Measurements from ENCODE around the gene IQCB1. TPM values are rescaled to one million over a fixed set of nuclear protein-coding genes. Genes with fewer than 3 reads are reported as not detected.
A peak's percentile ranks its signal among the peaks of the same experiment; 100 is the strongest.
"Not testable (repeated sequence)": the region's sequence is repeated elsewhere in the genome, so short reads cannot be mapped to it uniquely, and the experiment has no call there.

The IQCB1 gene
- total RNA-seq, 1 donor from 2014 or later = 45.2 TPM

DNA sequence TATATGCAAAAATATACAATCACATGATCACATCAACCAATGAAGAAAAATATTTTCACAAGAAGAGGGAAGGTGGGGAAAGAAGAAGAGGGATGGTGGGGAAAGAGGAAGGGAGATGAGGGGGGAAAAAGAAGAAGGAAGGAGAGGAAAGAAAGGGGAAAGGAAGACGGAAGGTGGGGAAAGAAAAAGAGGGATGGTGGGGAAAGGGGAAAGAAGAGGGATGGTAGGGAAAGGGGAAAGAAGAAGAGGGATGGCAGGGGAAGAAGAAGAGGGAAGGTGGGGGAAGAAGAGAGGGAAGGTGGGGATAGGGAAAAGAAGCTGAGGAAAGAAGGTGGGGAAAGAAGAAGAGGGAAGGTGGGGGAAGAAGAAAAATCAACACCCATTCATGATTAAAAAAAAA, 82.1 kb downstream of the IQCB1 start:
- Mint-ChIP-seq H3K4me3 (no peak overlapping the region), H3K4me1 (ENCODE audit: low read depth) (no peaks in the 10 kb centered on the region), H3K27ac (no peak overlapping the region), H3K36me3 (ENCODE audit: low read depth) (no peaks in the 10 kb centered on the region), H3K9me3 (no peaks in the 10 kb centered on the region), H3K27me3 (ENCODE audit: insufficient read depth) (peaks cover 18% of the 10 kb centered on the region)
- no peak for DNase-seq (ENCODE audit: low spot score)
- intact Hi-C loops (cut with micrococcal nuclease) = no loop called here

DNA sequence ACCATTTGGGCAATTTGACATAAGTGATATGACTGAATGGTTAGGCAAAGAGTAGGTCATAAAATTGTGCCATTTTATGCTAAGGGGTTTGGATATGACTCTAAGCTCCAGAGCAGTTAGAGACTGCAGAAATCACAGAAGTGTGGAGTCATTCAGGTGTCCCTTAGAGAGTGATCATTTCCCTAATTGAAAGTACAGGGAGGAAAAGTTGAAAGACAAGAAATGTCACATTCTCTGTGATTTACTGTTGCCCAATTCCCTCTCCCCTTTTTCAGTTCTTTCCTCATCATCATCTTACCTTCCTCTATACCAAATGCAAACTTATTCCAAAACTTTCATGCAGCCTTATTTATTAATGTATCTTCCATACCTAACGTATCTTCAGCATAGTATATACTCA, 82.6 kb downstream of the IQCB1 start:
- H3K4me3 Mint-ChIP-seq = no peak overlapping the region
- intact Hi-C loops (cut with micrococcal nuclease) = no loop called here

DNA sequence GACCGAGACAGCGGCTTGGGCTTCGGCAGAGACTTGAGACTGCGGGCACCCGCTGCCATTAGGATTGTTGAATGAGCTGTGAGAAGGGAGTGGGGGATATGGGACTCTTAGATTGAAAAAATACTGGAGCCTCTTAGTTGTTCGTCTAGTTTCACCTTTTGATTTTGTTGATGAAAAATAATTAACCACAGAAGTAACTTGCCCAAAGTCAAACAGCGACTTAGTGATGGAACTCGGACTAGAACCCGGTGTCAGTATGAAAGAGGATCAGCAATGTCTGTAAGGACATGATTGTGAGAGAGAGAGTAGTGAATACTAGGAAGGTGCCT, 84.8 kb downstream of the IQCB1 start:
- no peak overlapping the region for H3K27ac Mint-ChIP-seq
- DNase-seq (ENCODE audit: low spot score) = no peak
- H3K4me3 Mint-ChIP-seq = no peak overlapping the region
- H3K36me3 Mint-ChIP-seq (ENCODE audit: low read depth) = no peaks in the 10 kb centered on the region
- peaks cover 12% of the 10 kb centered on the region for H3K27me3 Mint-ChIP-seq (ENCODE audit: insufficient read depth)
- H3K9me3 Mint-ChIP-seq = no peaks in the 10 kb centered on the region
- intact Hi-C loops (cut with micrococcal nuclease) = no loop called here
- H3K4me1 Mint-ChIP-seq (ENCODE audit: low read depth) = peaks cover 5% of the 10 kb centered on the region

More for the DNA sequence above, 82.6 kb downstream of the IQCB1 start:
- Mint-ChIP-seq H3K27ac (no peak overlapping the region), H3K9me3 (no peaks in the 10 kb centered on the region), H3K27me3 (ENCODE audit: insufficient read depth) (peaks cover 18% of the 10 kb centered on the region), H3K36me3 (ENCODE audit: low read depth) (no peaks in the 10 kb centered on the region), H3K4me1 (ENCODE audit: low read depth) (peaks cover 5% of the 10 kb centered on the region)
- DNase-seq (ENCODE audit: low spot score) = no peak

DNA sequence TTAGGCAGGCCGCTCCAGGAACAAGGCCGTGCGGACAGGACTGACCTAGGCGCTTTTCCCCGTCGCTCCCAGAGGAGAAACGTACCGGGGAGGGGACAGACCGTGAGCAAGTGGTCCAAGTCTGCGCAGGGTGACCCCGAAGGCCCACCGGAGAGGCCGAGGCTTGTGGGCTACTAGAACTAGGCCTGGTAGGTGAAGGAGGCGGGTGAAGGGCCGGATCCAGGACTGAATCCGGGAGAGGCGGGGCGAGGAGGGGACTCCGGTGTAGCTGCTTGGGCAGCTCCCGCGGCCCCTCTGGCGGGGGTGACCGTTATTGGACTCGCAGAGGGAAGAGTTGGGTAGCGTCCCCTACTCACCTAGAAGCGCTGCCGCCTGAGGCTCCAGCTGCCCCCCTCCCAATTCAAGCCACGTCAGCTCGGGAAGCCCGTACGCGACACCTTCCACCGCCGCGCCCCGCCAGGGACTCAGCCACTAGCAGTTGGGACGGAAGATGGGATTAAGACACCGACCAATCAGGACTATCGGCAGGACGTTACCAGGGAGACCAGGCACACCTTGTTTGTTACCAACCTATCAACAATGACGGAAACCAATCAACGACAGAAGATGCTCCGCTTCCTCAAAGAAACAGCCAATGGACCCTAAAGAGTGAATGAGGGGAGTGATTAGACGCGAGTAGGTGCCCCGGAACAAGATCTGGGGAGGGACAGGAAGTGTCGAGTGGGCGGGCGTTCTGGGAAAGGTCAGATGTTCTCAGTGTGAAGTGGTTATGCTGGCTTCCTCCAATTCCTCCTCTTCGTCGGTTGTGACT, 85.4 kb downstream of the IQCB1 start, which contains the start of gene GOLGB1:
Gene GOLGB1 (minus strand): TSS at position 466 of the 811 bp plus-strand sequence. CDS start 18,770 bp downstream, outside the sequence.
- Mint-ChIP-seq H3K9me3 (no peaks in the 10 kb centered on the region), H3K4me3 (no peak within 1 kb of the TSS), H3K36me3 (ENCODE audit: low read depth) (no peaks in the 10 kb centered on the region), H3K27ac (no peak within 1 kb of the TSS), H3K27me3 (ENCODE audit: insufficient read depth) (peaks cover 12% of the 10 kb centered on the region), H3K4me1 (ENCODE audit: low read depth) (peaks cover 5% of the 10 kb centered on the region)
- intact Hi-C loops (cut with micrococcal nuclease) = loop anchor here (1.0 to 10.0 kb wide), 13 partner anchors 14 to 1655 kb away; partner anchors contain the start of genes EAF2, FAM162A, GSK3B and HCLS1
- DNase-seq (ENCODE audit: low spot score) = peak; percentile 89

DNA sequence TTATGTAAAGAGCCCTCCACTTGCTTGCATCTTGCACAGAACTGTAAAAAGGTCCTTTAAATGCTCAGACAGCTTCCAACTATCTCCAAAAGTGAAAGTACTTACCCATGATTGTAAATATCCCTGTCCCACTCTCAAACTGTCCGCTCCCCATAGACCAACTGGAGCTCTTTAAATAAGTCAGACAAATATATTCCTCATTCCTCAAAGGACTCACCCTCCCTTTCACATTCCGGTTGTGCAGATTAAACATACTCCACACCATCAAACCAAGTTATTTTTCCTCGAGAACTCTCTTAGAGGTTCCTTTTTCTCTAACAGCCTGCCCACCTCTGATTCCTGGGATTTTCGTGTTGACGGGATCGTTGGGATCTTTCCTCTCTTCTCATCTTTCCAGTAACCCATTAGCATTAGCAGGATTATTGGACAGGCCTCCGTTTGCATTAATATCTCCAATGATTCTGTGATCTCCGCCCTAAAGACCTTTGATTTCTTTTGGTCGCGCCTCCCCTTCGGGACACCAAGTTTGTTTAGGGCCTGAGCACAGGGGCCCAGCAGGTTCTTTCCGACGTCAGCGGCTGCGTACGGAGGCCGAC, 86.1 kb downstream of the IQCB1 start:
- no peak overlapping the region for H3K27ac Mint-ChIP-seq
- peaks cover 12% of the 10 kb centered on the region for H3K27me3 Mint-ChIP-seq (ENCODE audit: insufficient read depth)
- H3K9me3 Mint-ChIP-seq = no peaks in the 10 kb centered on the region
- H3K36me3 Mint-ChIP-seq (ENCODE audit: low read depth) = no peaks in the 10 kb centered on the region
- no peak for DNase-seq (ENCODE audit: low spot score)
- peaks cover 5% of the 10 kb centered on the region for H3K4me1 Mint-ChIP-seq (ENCODE audit: low read depth)
- H3K4me3 Mint-ChIP-seq = no peak overlapping the region
- intact Hi-C loops (cut with micrococcal nuclease) = loop anchor here (1.0 to 10.0 kb wide), 13 partner anchors 13 to 1654 kb away; partner anchors contain the start of genes EAF2, FAM162A, GSK3B and HCLS1

DNA sequence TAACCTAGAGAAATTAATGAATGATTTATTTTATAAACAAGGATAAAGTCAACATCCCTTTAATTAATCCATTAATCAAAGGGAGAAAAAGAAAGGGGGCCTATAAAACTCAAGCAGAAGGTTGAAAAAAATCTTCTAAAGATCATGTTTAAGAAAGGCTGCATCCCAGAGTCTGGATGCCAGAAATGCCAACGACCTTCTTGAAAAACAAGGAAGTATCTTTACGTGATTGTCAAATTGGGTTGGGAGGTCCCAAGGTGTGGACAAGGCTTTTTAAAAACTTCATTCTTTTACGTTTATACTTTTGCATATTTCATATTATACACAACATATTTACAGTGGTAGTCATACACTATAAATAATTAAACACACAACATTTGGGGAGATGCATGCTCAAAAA, 86.9 kb downstream of the IQCB1 start:
- H3K27me3 Mint-ChIP-seq (ENCODE audit: insufficient read depth) = peaks cover 11% of the 10 kb centered on the region
- intact Hi-C loops (cut with micrococcal nuclease) = loop anchor here (2.0 to 10.0 kb wide), 5 partner anchors 313 to 1653 kb away; partner anchors contain the start of gene GSK3B
- DNase-seq (ENCODE audit: low spot score) = no peak
- H3K9me3 Mint-ChIP-seq = peaks cover 3% of the 10 kb centered on the region
- peaks cover 5% of the 10 kb centered on the region for H3K4me1 Mint-ChIP-seq (ENCODE audit: low read depth)
- no peak overlapping the region for H3K4me3 Mint-ChIP-seq
- H3K36me3 Mint-ChIP-seq (ENCODE audit: low read depth) = peaks cover 3% of the 10 kb centered on the region
- H3K27ac Mint-ChIP-seq = no peak overlapping the region

DNA sequence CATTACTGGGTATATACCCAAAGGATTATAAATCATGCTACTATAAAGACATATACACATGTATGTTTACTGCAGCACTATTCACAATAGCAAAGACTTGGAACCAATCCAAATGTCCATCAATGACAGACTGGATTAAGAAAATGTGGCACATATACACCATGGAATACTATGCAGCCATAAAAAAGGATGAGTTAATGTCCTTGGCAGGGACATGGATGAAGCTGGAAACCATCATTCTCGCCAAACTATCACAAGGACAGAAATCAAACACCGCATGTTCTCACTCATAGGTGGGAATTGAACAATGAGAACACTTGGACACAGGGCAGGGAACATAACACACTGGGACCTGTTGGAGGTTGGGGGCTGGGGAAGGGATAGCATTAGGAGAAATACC, 91.8 kb downstream of the IQCB1 start:
- H3K36me3 Mint-ChIP-seq (ENCODE audit: low read depth) = peaks cover 26% of the 10 kb centered on the region
- H3K4me3 Mint-ChIP-seq; H3K27me3 Mint-ChIP-seq (ENCODE audit: insufficient read depth); H3K27ac Mint-ChIP-seq; DNase-seq (ENCODE audit: low spot score): not testable (repeated sequence)
- H3K4me1 Mint-ChIP-seq (ENCODE audit: low read depth) = peaks cover 24% of the 10 kb centered on the region
- H3K9me3 Mint-ChIP-seq = peaks cover 12% of the 10 kb centered on the region
- intact Hi-C loops (cut with micrococcal nuclease) = loop anchor here (10.0 kb wide), 2 partner anchors 308 to 1648 kb away; partner anchors contain the start of gene GSK3B

DNA sequence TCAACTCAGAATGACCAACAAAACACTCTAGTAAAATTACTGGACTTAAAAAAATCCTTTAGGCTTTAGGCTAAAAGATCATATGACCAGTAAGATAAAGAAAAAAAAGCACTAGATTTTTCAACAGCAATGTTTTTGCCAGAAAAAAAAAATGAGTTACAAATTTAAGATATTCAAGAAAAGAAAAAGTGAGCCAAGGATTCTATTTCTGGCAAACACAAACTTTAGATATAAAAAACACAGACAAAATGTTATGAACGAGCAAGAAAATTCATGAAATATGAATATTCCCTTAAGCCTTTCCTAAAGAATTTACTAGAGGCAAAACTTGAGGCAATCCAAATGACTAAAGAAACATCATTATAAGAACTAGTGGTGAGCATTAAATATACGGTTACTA, 94.0 kb downstream of the IQCB1 start:
- no peaks in the 10 kb centered on the region for H3K27me3 Mint-ChIP-seq (ENCODE audit: insufficient read depth)
- intact Hi-C loops (cut with micrococcal nuclease) = loop anchor here (10.0 kb wide), 2 partner anchors 306 to 1646 kb away; partner anchors contain the start of gene GSK3B
- H3K36me3 Mint-ChIP-seq (ENCODE audit: low read depth) = peaks cover 31% of the 10 kb centered on the region
- H3K4me3 Mint-ChIP-seq = no peak overlapping the region
- peaks cover 12% of the 10 kb centered on the region for H3K9me3 Mint-ChIP-seq
- no peak for DNase-seq (ENCODE audit: low spot score)
- H3K4me1 Mint-ChIP-seq (ENCODE audit: low read depth) = peaks cover 26% of the 10 kb centered on the region
- H3K27ac Mint-ChIP-seq = no peak overlapping the region

DNA sequence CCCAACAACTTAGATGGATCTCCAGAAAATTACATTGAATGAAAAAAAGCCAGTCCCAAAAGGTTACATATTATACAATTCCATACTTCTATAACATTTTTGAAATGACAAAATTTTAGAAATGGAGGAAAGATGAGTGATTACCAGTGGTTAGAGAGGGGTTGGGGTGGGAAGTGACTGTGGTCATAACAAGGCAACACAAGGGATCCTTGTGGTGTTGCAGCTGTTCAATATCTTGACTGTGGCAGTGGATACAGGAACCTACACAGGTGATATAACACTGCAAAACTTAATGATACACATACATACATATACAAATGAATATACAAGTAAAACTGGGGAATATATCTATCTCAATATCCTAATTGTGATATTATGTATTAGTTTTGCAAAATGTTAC, 95.0 kb downstream of the IQCB1 start:
- Mint-ChIP-seq H3K4me1 (ENCODE audit: low read depth) (peaks cover 36% of the 10 kb centered on the region), H3K36me3 (ENCODE audit: low read depth) (peaks cover 31% of the 10 kb centered on the region), H3K9me3 (peaks cover 12% of the 10 kb centered on the region), H3K27me3 (ENCODE audit: insufficient read depth) (no peaks in the 10 kb centered on the region), H3K4me3 (no peak overlapping the region), H3K27ac (no peak overlapping the region)
- intact Hi-C loops (cut with micrococcal nuclease) = loop anchor here (5.0 to 10.0 kb wide), 6 partner anchors 48 to 1645 kb away; partner anchors contain the start of gene GSK3B
- DNase-seq (ENCODE audit: low spot score) = no peak

DNA sequence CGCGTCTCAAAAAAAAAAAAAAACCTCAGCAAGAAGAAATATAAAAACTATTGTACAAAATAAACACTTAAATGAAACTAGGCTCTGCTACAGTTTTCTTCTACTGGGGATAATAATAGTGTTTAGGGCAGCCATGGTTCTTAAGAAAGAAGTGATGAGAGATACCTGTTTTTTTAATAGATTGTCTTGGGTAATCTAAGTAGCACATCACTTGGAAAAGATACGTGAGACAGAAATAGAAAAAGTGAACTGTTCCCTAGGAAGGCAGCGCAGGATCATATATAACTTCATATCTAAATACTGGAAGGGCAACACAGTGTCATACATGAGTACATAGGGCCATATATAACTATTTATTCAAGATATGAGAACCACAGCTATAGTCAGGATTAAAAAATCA, 97.2 kb downstream of the IQCB1 start:
- no peak for DNase-seq (ENCODE audit: low spot score)
- H3K9me3 Mint-ChIP-seq = peaks cover 6% of the 10 kb centered on the region
- H3K36me3 Mint-ChIP-seq (ENCODE audit: low read depth) = peaks cover 26% of the 10 kb centered on the region
- no peak overlapping the region for H3K4me3 Mint-ChIP-seq
- no peak overlapping the region for H3K27ac Mint-ChIP-seq
- H3K4me1 Mint-ChIP-seq (ENCODE audit: low read depth) = peaks cover 42% of the 10 kb centered on the region
- intact Hi-C loops (cut with micrococcal nuclease) = loop anchor here (5.0 to 10.0 kb wide), 4 partner anchors 45 to 520 kb away; no protein-coding TSS in a partner anchor
- no peaks in the 10 kb centered on the region for H3K27me3 Mint-ChIP-seq (ENCODE audit: insufficient read depth)

DNA sequence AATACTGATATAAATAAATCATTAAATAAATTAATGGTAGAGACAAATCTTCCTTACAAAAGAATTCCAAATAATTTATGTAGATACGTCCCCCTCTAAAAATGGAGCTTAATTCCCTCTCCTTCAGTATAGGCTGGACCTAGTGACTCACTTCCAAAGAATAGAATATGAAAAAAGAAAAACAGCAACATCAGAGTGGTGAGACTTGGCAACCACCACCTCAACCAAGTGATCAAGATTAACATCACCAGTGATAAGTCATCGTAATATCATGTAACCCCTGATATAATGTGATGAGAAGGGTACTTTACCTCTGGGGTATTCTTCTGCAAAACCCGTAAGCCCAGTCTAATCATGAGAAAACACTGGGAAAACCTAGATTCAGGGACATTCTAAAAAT, 98.7 kb downstream of the IQCB1 start:
- DNase-seq (ENCODE audit: low spot score) = no peak
- H3K27ac Mint-ChIP-seq = peak overlapping the region; percentile 50
- intact Hi-C loops (cut with micrococcal nuclease) = loop anchor here (5.0 to 10.0 kb wide), 4 partner anchors 44 to 521 kb away; no protein-coding TSS in a partner anchor
- H3K27me3 Mint-ChIP-seq (ENCODE audit: insufficient read depth) = no peaks in the 10 kb centered on the region
- H3K9me3 Mint-ChIP-seq = no peaks in the 10 kb centered on the region
- peaks cover 22% of the 10 kb centered on the region for H3K36me3 Mint-ChIP-seq (ENCODE audit: low read depth)
- peaks cover 42% of the 10 kb centered on the region for H3K4me1 Mint-ChIP-seq (ENCODE audit: low read depth)
- no peak overlapping the region for H3K4me3 Mint-ChIP-seq

DNA sequence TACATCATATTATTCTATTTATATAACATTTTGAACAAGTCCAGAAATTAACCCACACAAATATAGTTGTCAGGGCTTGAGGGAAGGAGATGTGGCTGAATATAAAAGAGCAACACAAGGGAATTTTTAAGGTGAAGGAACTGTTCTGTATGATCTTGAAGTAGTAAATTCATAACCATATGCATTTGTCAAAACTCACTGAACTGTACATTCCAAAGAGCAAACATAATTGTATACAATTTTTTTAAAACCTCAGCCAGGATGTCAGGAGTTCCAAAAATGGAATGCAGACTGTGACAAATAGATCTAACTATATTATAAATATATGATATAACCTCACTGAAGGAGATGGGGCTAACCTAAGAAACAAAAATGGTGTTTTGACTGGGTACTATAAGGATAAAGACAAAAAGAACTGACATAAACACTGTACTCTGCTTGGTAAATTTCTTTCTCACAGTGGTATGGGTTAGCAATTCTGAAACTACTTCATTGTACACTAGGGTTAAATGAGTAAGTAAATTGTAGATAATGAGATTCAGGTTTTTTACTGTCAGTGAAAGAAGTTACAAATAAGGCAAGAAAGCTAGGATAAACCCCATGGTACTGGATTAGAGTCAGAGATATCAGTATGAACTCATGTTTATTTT, 99.7 kb downstream of the IQCB1 start:
- Mint-ChIP-seq H3K4me3 (no peak overlapping the region), H3K36me3 (ENCODE audit: low read depth) (peaks cover 20% of the 10 kb centered on the region), H3K27ac (peak overlapping the region; percentile 36), H3K9me3 (no peaks in the 10 kb centered on the region), H3K27me3 (ENCODE audit: insufficient read depth) (no peaks in the 10 kb centered on the region), H3K4me1 (ENCODE audit: low read depth) (peaks cover 41% of the 10 kb centered on the region)
- intact Hi-C loops (cut with micrococcal nuclease) = loop anchor here (1.0 to 10.0 kb wide), 8 partner anchors 14 to 748 kb away; partner anchors contain the start of genes EAF2, GOLGB1, HCLS1 and IQCB1
- DNase-seq (ENCODE audit: low spot score) = no peak
